ENCODE measurements around the gene HNRNPAB. TPM values are rescaled to one million over a fixed set of nuclear protein-coding genes. Genes with fewer than 3 reads are reported as not detected.

The HNRNPAB gene
- total and polyA plus RNA-seq, 10 donors, result 55.9 to 144 (median 115) TPM

GRCh38 chr5:178247481-178248456 is 43.4 kb downstream of the HNRNPAB start:
- Histone ChIP-seq H3K36me3 (no peaks in the 10 kb centered on the region), H3K4me3 (no peak overlapping the region), H3K27ac (no peak overlapping the region), H3K27me3 (replicated peaks in 1 of 7) (no peaks in the 10 kb centered on the region), H3K9me3 (no peaks in the 10 kb centered on the region), H3K4me1 (peaks cover 2 to 30% (median 13%) of the 10 kb centered on the region in 6 donors)
- intact Hi-C loops (cut with DNase I; ENCODE audit: low total_unique reads), result no loop called here
- 67 to 90% (median 73%) methylated on average over 20 to 24 of the region's 24 CpGs for WGBS, 5 donors
- TF ChIP-seq POLR2AphosphoS5 (IDR thresholded peaks at IDR 0.05) (no peak), CTCF (IDR thresholded peaks at IDR 0.05 in 8 of 11, conservative IDR thresholded peaks at IDR 0.05 in 3 of 11) (no peak), POLR2A (IDR thresholded peaks at IDR 0.05) (no peak)
- no peak for DNase-seq

- no peaks in the 10 kb centered on the region for H3K36me3 ChIP-seq
- 81 to 86% (median 85%) methylated on average over 14 to 18 of the region's 18 CpGs for WGBS, 5 donors
- H3K4me3 ChIP-seq, result no peak overlapping the region
- H3K27ac ChIP-seq, result peak overlapping the region in 1 of 8 donors; percentile 2
- intact Hi-C loops (cut with DNase I; ENCODE audit: low total_unique reads), result no loop called here
- TF ChIP-seq CTCF (IDR thresholded peaks at IDR 0.05 in 8 of 11, conservative IDR thresholded peaks at IDR 0.05 in 3 of 11) (no peak), POLR2A (IDR thresholded peaks at IDR 0.05) (no peak), POLR2AphosphoS5 (IDR thresholded peaks at IDR 0.05) (no peak)
- no peaks in the 10 kb centered on the region for H3K9me3 ChIP-seq
- no peaks in the 10 kb centered on the region for H3K27me3 ChIP-seq (replicated peaks in 1 of 7)
- DNase-seq, result no peak
- peaks cover 2 to 31% (median 15%) of the 10 kb centered on the region in 6 donors for H3K4me1 ChIP-seq
These were observed 44.4 kb downstream of the HNRNPAB start for GRCh38 chr5:178248750-178249149.

- H3K4me3 ChIP-seq, result no peak overlapping the region
- intact Hi-C loops (cut with DNase I; ENCODE audit: low total_unique reads), result no loop called here
- peaks cover 2 to 31% (median 15%) of the 10 kb centered on the region in 6 donors for H3K4me1 ChIP-seq
- no peaks in the 10 kb centered on the region for H3K27me3 ChIP-seq (replicated peaks in 1 of 7)
- no peaks in the 10 kb centered on the region for H3K9me3 ChIP-seq
- TF ChIP-seq POLR2A (IDR thresholded peaks at IDR 0.05) (no peak), POLR2AphosphoS5 (IDR thresholded peaks at IDR 0.05) (peak in 2 of 3 donors; percentile 12 to 23), CTCF (IDR thresholded peaks at IDR 0.05 in 8 of 11, conservative IDR thresholded peaks at IDR 0.05 in 3 of 11) (no peak)
- H3K36me3 ChIP-seq, result no peaks in the 10 kb centered on the region
- WGBS, 5 donors, result 47 to 65% (median 55%) methylated on average over 10 to 13 of the region's 13 CpGs
- H3K27ac ChIP-seq, result peak overlapping the region in 1 of 8 donors; percentile 2
- DNase-seq, result peak; percentile 87
These were observed 45.1 kb downstream of the HNRNPAB start for GRCh38 chr5:178249191-178249989.
